ENCODE measurements around the gene TAF1B.

DNA sequence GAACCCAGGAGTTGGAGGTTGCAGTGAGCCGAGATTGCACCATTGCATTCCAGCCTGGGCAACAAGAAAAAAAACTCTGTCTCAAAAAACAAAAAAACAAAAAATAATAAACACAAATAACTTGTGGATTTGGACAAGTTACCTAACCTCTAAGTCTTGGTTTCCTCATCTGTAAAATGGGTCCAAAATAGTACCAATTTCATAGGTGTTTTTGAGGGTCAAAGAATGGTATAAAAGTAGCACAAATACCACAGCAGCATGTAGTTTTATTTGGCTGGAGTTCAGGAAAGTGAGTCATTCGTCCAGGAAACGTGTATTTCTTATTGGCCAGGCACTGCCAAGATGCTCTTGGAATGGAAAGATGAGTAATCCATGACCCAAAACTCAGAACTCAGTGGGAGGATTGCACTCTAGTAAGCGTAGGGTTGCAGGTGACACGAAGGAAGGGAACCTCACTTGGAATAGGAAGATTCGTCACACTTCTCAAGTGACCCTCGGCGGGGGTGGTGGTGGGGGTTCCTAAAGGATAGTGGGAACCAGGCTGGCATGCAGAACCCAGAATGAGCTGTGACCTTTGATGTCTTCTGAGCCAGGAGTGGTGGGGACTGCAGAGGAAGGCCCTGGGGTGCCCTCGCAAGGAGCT is 132.7 kb downstream of the TAF1B start:
- TF ChIP-seq CTCF (IDR thresholded peaks at IDR 0.05; ENCODE audit: low read length), result no peak
- no peak for TF ChIP-seq EZH2 (IDR thresholded peaks at IDR 0.05; ENCODE audit: borderline replicate concordance, low read length)

Measured in OCI-LY1 (cell line).